Activated CD4-positive, CD25-positive, alpha-beta regulatory T cell treated with anti-CD3 and anti-CD28 coated beads, Interleukin-2, amount 50 U/mL, for 72 hours (primary cell): ENCODE data around the gene SCARB1.

Experiments used
- DNase-seq: peaks from one replicate; pipeline ENCODE4 v3.0.0; 2021

Gene SCARB1

GRCh38 chr12:124841558-124841945 lies 22.1 kb downstream of the SCARB1 start:
- no peak for DNase-seq

GRCh38 chr12:124837958-124838803 lies 25.5 kb downstream of the SCARB1 start:
- DNase-seq: no peak

GRCh38 chr12:124837249-124837897 lies 26.3 kb downstream of the SCARB1 start:
- DNase-seq: no peak

- DNase-seq: no peak
Measured at GRCh38 chr12:124836759-124837158, 26.9 kb downstream of the SCARB1 start.

- DNase-seq: no peak
Measured at GRCh38 chr12:124835656-124836410, 27.8 kb downstream of the SCARB1 start.

- no peak for DNase-seq
Measured at GRCh38 chr12:124834822-124835221, 28.8 kb downstream of the SCARB1 start.

GRCh38 chr12:124833693-124834122 lies 30.0 kb downstream of the SCARB1 start:
- no peak for DNase-seq

GRCh38 chr12:124832856-124833255 lies 30.8 kb downstream of the SCARB1 start:
- DNase-seq: no peak

- no peak for DNase-seq
Measured at GRCh38 chr12:124831590-124831989, 32.1 kb downstream of the SCARB1 start.

GRCh38 chr12:124830306-124830705 lies 33.4 kb downstream of the SCARB1 start:
- no peak for DNase-seq

GRCh38 chr12:124829708-124830304 lies 33.9 kb downstream of the SCARB1 start:
- DNase-seq: no peak

- DNase-seq: no peak
Measured at GRCh38 chr12:124829008-124829707, 34.5 kb downstream of the SCARB1 start.

- no peak for DNase-seq
Measured at GRCh38 chr12:124828264-124829007, 35.2 kb downstream of the SCARB1 start.

- DNase-seq: no peak
Measured at GRCh38 chr12:124827588-124828184, 36.0 kb downstream of the SCARB1 start.

- DNase-seq: no peak
Measured at GRCh38 chr12:124824195-124824594, 39.5 kb downstream of the SCARB1 start.

GRCh38 chr12:124823272-124823970 lies 40.2 kb downstream of the SCARB1 start:
- DNase-seq: no peak

GRCh38 chr12:124822218-124822617 lies 41.4 kb downstream of the SCARB1 start:
- DNase-seq: no peak

GRCh38 chr12:124821252-124822200 lies 42.1 kb downstream of the SCARB1 start:
- no peak for DNase-seq

GRCh38 chr12:124820199-124820598 lies 43.5 kb downstream of the SCARB1 start:
- no peak for DNase-seq
